GM12878 (cell line): Measurements from ENCODE around the gene RPRD1B. TPM values are rescaled to one million over a fixed set of nuclear protein-coding genes. Genes with fewer than 3 reads are reported as not detected.

ENCODE experiments used
- ATAC-seq: fragments of 200-7000 bp; cut with Tn5 transposase; 3 replicates; pipeline ENCODE4 v1.9.1; 2020; ENCODE audit warnings: mild to moderate bottlenecking, moderate library complexity
- BruUV-seq: library from RNA; stranded (reverse); fragments of 400-500 nt; replicated peaks from 2 replicates; lab custom pipeline; 2021; lab: Mats Ljungman, UMichigan
- CTCF ChIA-PET: fragments of 300-600 bp; sonication (Branson Sonifier 250); formaldehyde crosslinking; extraction: SDS; loops from one replicate; lab custom pipeline; 2021; ENCODE audit warnings: inconsistent platforms; lab: Yijun Ruan, JAX
- POLR2A ChIA-PET: fragments of 350-600 bp; formaldehyde crosslinking; extraction: SDS; loops from one replicate; lab custom pipeline; 2021; ENCODE audit warnings: inconsistent platforms; lab: Charles Lee
- RAD21 ChIA-PET: fragments of 300-600 bp; sonication (Branson Sonifier 250); formaldehyde crosslinking; loops from one replicate; lab custom pipeline; 2023; ENCODE audit warnings: antibody characterized with exemption; ENCODE audit not compliant: unreplicated experiment; lab: Charles Lee
- SMC1A ChIA-PET: fragments of 300-600 bp; sonication (Branson Sonifier 250); formaldehyde crosslinking; loops from one replicate; lab custom pipeline; 2023; ENCODE audit not compliant: unreplicated experiment, uncharacterized antibody; lab: Charles Lee
- DNase-seq: peaks from one replicate; pipeline ENCODE4 v3.0.0-alpha.2; 2011; ENCODE audit warnings: low read depth, low spot score
- FAIRE-seq: peaks from 3 replicates; lab custom pipeline; 2011; peaks lifted over from hg19 to GRCh38; lab: Jason Lieb, UNC
- H2AFZ ChIP-seq: 2 replicates; pipeline ENCODE4 v1.6.0; 2011; ENCODE audit warnings: low read depth, low read length, control low read depth; ENCODE audit not compliant: control insufficient read depth
- H3K27ac ChIP-seq: 2 replicates; pipeline ENCODE4 v1.5.1; 2011; ENCODE audit warnings: control low read depth; ENCODE audit not compliant: control insufficient read depth, insufficient read depth
- H3K27me3 ChIP-seq, 2 experiments: replicated peaks in 1 of 2; 2 replicates each; pipeline versions ENCODE4 v1.6.0 to v1.6.1; 2011; ENCODE audit warnings: low read length in 1 of 2; ENCODE audit not compliant: control insufficient read depth in 2 of 2, insufficient read depth in 2 of 2
- H3K36me3 ChIP-seq, 2 experiments: 2 replicates each; pipeline ENCODE4 v1.5.1; 2011; ENCODE audit warnings: low read length in 1 of 2; ENCODE audit not compliant: control insufficient read depth in 2 of 2, insufficient read depth in 2 of 2
- H3K4me1 ChIP-seq: 2 replicates; pipeline ENCODE4 v1.6.1; 2011; ENCODE audit warnings: mild to moderate bottlenecking, low read length, moderate library complexity, mixed read lengths; ENCODE audit not compliant: control insufficient read depth, insufficient read depth
- H3K4me2 ChIP-seq: 2 replicates; pipeline ENCODE4 v1.6.0; 2011; ENCODE audit warnings: control low read depth; ENCODE audit not compliant: control insufficient read depth, insufficient read depth
- H3K4me3 ChIP-seq: fragments of 200-600 bp; sonication (generic); 2 replicates; pipeline ENCODE4 v1.5.1; 2016
- H3K79me2 ChIP-seq: 2 replicates; pipeline ENCODE4 v1.6.0; 2011; ENCODE audit warnings: low read length; ENCODE audit not compliant: control insufficient read depth, insufficient read depth
- H3K9ac ChIP-seq: 2 replicates; pipeline ENCODE4 v1.8.0; 2011; ENCODE audit warnings: low read length, control low read depth, mixed read lengths; ENCODE audit not compliant: control insufficient read depth, insufficient read depth
- H3K9me3 ChIP-seq: replicated peaks from 3 replicates; pipeline ENCODE4 v1.5.1; 2011; ENCODE audit warnings: mild to moderate bottlenecking, low read length; ENCODE audit not compliant: control insufficient read depth, insufficient read depth
- H4K20me1 ChIP-seq: 2 replicates; pipeline ENCODE4 v1.6.0; 2011; ENCODE audit not compliant: control insufficient read depth, insufficient read depth
- BCL11A ChIP-seq: IDR thresholded peaks from 2 replicates; pipeline ENCODE4 v1.6.1; 2011; ENCODE audit warnings: low read depth, low read length
- GATAD2B ChIP-seq: fragments of 450-650 bp; conservative IDR thresholded peaks from 2 replicates; pipeline ENCODE4 v1.6.1; 2017; ENCODE audit warnings: low read depth, mild to moderate bottlenecking, moderate library complexity
- JUND ChIP-seq: IDR thresholded peaks from 2 replicates; pipeline ENCODE4 v1.6.1; 2012; ENCODE audit warnings: low read depth, mild to moderate bottlenecking, low read length, improper control_type of control experiment, moderate library complexity
- SIN3A ChIP-seq: IDR thresholded peaks from 2 replicates; pipeline ENCODE4 v1.6.1; 2012; ENCODE audit warnings: low read depth, low read length, improper control_type of control experiment
- SPI1 ChIP-seq: IDR thresholded peaks from 2 replicates; pipeline ENCODE4 v1.6.1; 2011; ENCODE audit warnings: low read depth, mild to moderate bottlenecking, low read length, moderate library complexity, borderline replicate concordance; ENCODE audit not compliant: insufficient read depth
- WRNIP1 ChIP-seq: IDR thresholded peaks from 2 replicates; pipeline ENCODE4 v1.6.1; 2011; ENCODE audit warnings: low read depth, low read length, improper control_type of control experiment, borderline replicate concordance
- WGBS: methylation state at CpG from one replicate; pipeline ENCODE4 v1.1.6; 2016; ENCODE audit warnings: low lambda C conversion rate; ENCODE audit not compliant: insufficient replicate concordance, insufficient coverage; ENCODE audit errors: missing lambda C conversion rate; 5-methylcytosine and 5-hydroxymethylcytosine counted together
- in situ Hi-C: fragments of 300-500 bp; cut with MboI; formaldehyde crosslinking; loops from 9 replicates; pipeline ENCODE4 v1.14.3; 2018; ENCODE audit warnings: mixed read lengths
- intact Hi-C: fragments of 100-400 bp; cut with micrococcal nuclease; formaldehyde crosslinking; loops from one replicate; pipeline ENCODE4 v1.14.2; 2022; ENCODE audit not compliant: unreplicated experiment
- polyA plus RNA-seq, 11 experiments: library from polyadenylated mRNA; depleted of rRNA in 4 of 11; unstranded in 6 of 11; stranded (reverse) in 5 of 11; fragments of >200 nt; fragmentation: Nextera tagmentation in 4 of 11; fragmentation: Illumina TruSeq in 1 of 11; extraction: Ambion mirVana in 4 of 11; extraction: Trizol in 1 of 11; gene quantifications; 1 replicate in 1 of 11; 2 replicates in 10 of 11; pipeline versions ENCODE4 v1.2.1 to v1.2.3, GENCODE V29; 2011 to 2016; ENCODE audit warnings: inconsistent platforms in 2 of 11, missing spikeins in 2 of 11, low read depth in 1 of 11
- total RNA-seq, 4 experiments: library from RNA; depleted of rRNA in 3 of 4; stranded (reverse); fragments of >200 nt in 3 of 4; fragmentation: Illumina TruSeq in 1 of 4; extraction: Trizol in 1 of 4; gene quantifications; 2 replicates each; pipeline versions ENCODE4 v1.2.1 to v1.2.3, GENCODE V29; 2013 to 2021
- TF ChIP-seq, protein P1 (sequence below): fragments of 450-650 bp; IDR thresholded peaks from 2 replicates; pipeline ENCODE4 v1.6.1; 2016; ENCODE audit warnings: mild to moderate bottlenecking, moderate library complexity, borderline replicate concordance

The RPRD1B gene
- total and polyA plus RNA-seq, 10 of the 15 experiments (the other 5 are each of a cell fraction or from before 2014, with no cell fraction given) = 5.2 to 40.2 (median 30.0) TPM

DNA sequence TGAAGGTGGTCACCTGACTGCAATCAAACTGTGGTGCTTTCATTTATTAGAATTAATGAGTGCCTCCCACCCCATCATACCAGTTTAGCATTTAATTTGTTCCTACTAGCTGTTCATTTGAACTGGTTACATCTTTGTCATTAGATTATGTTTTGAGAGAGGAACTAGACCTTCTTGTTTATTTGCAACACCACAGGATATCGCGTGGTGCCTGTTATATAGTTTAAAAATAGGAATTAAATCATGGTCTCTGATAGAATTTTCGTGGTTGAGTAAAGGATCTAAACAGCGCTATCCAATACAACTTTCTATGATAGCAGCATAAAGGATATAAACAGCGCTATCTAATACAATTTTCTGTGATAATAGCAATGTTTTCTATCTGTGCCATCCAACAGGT is 2.8 kb downstream of the RPRD1B start:
- Histone ChIP-seq H3K4me1 (peaks cover 10% of the 10 kb centered on the region), H4K20me1 (no peaks in the 10 kb centered on the region), H2AFZ (no peak overlapping the region), H3K9me3 (no peaks in the 10 kb centered on the region), H3K9ac (no peak overlapping the region), H3K79me2 (peaks cover 84% of the 10 kb centered on the region), H3K4me2 (peak overlapping the region; percentile 24), H3K36me3 (peaks cover 0 to 3% of the 10 kb centered on the region in 2 experiments; a peak in 1 of 4 replicates), H3K4me3 (peak overlapping the region; percentile 46; the same call in 1 of the 2 replicates), H3K27ac (no peak overlapping the region), H3K27me3 (no peaks in the 10 kb centered on the region)
- BruUV-seq = no TSS peak
- ChIA-PET CTCF (interaction anchor here (0.9 to 1.5 kb wide), 6 partner anchors 10 to 185 kb away, joined by 3 to 8 read pairs (median 3); no protein-coding TSS in a partner anchor), SMC1A (interaction anchor here (0.6 to 4.7 kb wide), 8 partner anchors 10 to 186 kb away, joined by 3 to 14 read pairs (median 4); no protein-coding TSS in a partner anchor), POLR2A (no interaction called here), RAD21 (interaction anchor here (1.8 kb wide), 1 partner anchor 185 kb away, joined by 6 read pairs; no protein-coding TSS in a partner anchor)
- TF ChIP-seq JUND (no peak), SIN3A (no peak), WRNIP1 (no peak), SPI1 (0 out of 2 replicates have a peak, but pooled peaks have one; percentile 1), GATAD2B (no peak), BCL11A (no peak)
- TF ChIP-seq, protein P1, sequence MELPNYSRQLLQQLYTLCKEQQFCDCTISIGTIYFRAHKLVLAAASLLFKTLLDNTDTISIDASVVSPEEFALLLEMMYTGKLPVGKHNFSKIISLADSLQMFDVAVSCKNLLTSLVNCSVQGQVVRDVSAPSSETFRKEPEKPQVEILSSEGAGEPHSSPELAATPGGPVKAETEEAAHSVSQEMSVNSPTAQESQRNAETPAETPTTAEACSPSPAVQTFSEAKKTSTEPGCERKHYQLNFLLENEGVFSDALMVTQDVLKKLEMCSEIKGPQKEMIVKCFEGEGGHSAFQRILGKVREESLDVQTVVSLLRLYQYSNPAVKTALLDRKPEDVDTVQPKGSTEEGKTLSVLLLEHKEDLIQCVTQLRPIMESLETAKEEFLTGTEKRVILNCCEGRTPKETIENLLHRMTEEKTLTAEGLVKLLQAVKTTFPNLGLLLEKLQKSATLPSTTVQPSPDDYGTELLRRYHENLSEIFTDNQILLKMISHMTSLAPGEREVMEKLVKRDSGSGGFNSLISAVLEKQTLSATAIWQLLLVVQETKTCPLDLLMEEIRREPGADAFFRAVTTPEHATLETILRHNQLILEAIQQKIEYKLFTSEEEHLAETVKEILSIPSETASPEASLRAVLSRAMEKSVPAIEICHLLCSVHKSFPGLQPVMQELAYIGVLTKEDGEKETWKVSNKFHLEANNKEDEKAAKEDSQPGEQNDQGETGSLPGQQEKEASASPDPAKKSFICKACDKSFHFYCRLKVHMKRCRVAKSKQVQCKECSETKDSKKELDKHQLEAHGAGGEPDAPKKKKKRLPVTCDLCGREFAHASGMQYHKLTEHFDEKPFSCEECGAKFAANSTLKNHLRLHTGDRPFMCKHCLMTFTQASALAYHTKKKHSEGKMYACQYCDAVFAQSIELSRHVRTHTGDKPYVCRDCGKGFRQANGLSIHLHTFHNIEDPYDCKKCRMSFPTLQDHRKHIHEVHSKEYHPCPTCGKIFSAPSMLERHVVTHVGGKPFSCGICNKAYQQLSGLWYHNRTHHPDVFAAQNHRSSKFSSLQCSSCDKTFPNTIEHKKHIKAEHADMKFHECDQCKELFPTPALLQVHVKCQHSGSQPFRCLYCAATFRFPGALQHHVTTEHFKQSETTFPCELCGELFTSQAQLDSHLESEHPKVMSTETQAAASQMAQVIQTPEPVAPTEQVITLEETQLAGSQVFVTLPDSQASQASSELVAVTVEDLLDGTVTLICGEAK = no peak
- in situ Hi-C loops (no loop called here), intact Hi-C loops (no loop called here)
- 90% methylated on average over 5 of the region's 5 CpGs for WGBS
- ATAC-seq = no peak
- DNase-seq = no peak
- no peak for FAIRE-seq
